ENCODE data around the gene IL32.

The IL32 gene

GRCh38 chr16:3065069-3065741 is at the start of gene IL32:
Gene IL32, plus strand, starts transcription at chr16:3065640. Its CDS starts 172 bp downstream, at chr16:3065812.
- DNase-seq (ENCODE audit: low read depth), result peak; percentile 51

- DNase-seq (ENCODE audit: low read depth), result no peak
These were observed 49.4 kb upstream of the IL32 start for GRCh38 chr16:3015865-3016521.

GRCh38 chr16:3017344-3017743 is 48.1 kb upstream of the IL32 start:
- no peak for DNase-seq (ENCODE audit: low read depth)

- no peak for DNase-seq (ENCODE audit: low read depth)
These were observed 47.5 kb upstream of the IL32 start, which contains the start of gene CLDN6 for GRCh38 chr16:3017794-3018506. Gene CLDN6, minus strand, starts transcription at chr16:3018183. Its CDS starts 2,162 bp downstream, at chr16:3016021.

GRCh38 chr16:3019594-3020246 is 45.7 kb upstream of the IL32 start:
- no peak for DNase-seq (ENCODE audit: low read depth)

GRCh38 chr16:3020247-3020603 is 45.2 kb upstream of the IL32 start, which contains the start of gene TNFRSF12A:
Gene TNFRSF12A, plus strand, starts transcription at chr16:3020368. Its CDS starts 30 bp downstream, at chr16:3020398.
- peak; percentile 50 for DNase-seq (ENCODE audit: low read depth)

GRCh38 chr16:3020604-3021448 is 44.6 kb upstream of the IL32 start:
- peak; percentile 52 for DNase-seq (ENCODE audit: low read depth)

- peak; percentile 62 for DNase-seq (ENCODE audit: low read depth)
These were observed 43.8 kb upstream of the IL32 start for GRCh38 chr16:3021449-3022207.

GRCh38 chr16:3022208-3022683 is 43.2 kb upstream of the IL32 start:
- peak; percentile 86 for DNase-seq (ENCODE audit: low read depth)

GRCh38 chr16:3022684-3023414 is 42.6 kb upstream of the IL32 start:
- no peak for DNase-seq (ENCODE audit: low read depth)

GRCh38 chr16:3023415-3023668 is 42.1 kb upstream of the IL32 start:
- DNase-seq (ENCODE audit: low read depth), result no peak

- DNase-seq (ENCODE audit: low read depth), result peak; percentile 90
These were observed 41.6 kb upstream of the IL32 start, which contains the start of the genes HCFC1R1 and THOC6 for GRCh38 chr16:3023669-3024478. Gene HCFC1R1, minus strand, starts transcription at chr16:3023942. Its CDS starts 1 bp downstream, at chr16:3023941. Gene THOC6, plus strand, starts transcription at chr16:3024035. Its CDS starts 292 bp downstream, at chr16:3024327.

- DNase-seq (ENCODE audit: low read depth), result no peak
These were observed 40.1 kb upstream of the IL32 start for GRCh38 chr16:3025032-3026002.

GRCh38 chr16:3026003-3026378 is 39.4 kb upstream of the IL32 start:
- no peak for DNase-seq (ENCODE audit: low read depth)

GRCh38 chr16:3026609-3027488 is 38.6 kb upstream of the IL32 start:
- no peak for DNase-seq (ENCODE audit: low read depth)

- DNase-seq (ENCODE audit: low read depth), result no peak
These were observed 38.0 kb upstream of the IL32 start for GRCh38 chr16:3027489-3027795.

Measured in stimulated activated CD8-positive, alpha-beta memory T cell treated with anti-CD3 and anti-CD28 coated beads, Interleukin-12 subunit alpha, Interleukin-12 subunit beta, amount 100 ng/mL, for 1 hour (primary cell).